CD4-positive, alpha-beta memory T cell (primary cell): Measurements from ENCODE around the gene RABL2A. TPM values are rescaled to one million over a fixed set of nuclear protein-coding genes. Genes with fewer than 3 reads are reported as not detected.
"Not testable (repeated sequence)": the region's sequence is repeated elsewhere in the genome, so short reads cannot be mapped to it uniquely, and the experiment has no call there.

Experiments used
- CTCF ChIA-PET: fragments of 350-600 bp; sonication (Branson Sonifier 250); formaldehyde crosslinking; loops from one replicate; lab custom pipeline; 2021; ENCODE audit warnings: inconsistent platforms; ENCODE audit not compliant: partially characterized antibody; lab: Charles Lee
- POLR2A ChIA-PET: fragments of 350-600 bp; sonication (Branson Sonifier 250); formaldehyde crosslinking; loops from one replicate; lab custom pipeline; 2021; ENCODE audit not compliant: partially characterized antibody; lab: Charles Lee
- DNase-seq, 5 donors: peaks; one replicate each; pipeline versions ENCODE4 v3.0.0 to v3.0.0-alpha.2; 2020 to 2022; ENCODE audit warnings: mixed read lengths in 1 of 5
- H3K27ac ChIP-seq: one replicate; pipeline ENCODE4 v1.7.0; 2013; ENCODE audit warnings: low read depth, low read length
- H3K27me3 ChIP-seq: 2 replicates; pipeline ENCODE4 v1.7.0; 2013; ENCODE audit warnings: mild to moderate bottlenecking, low read length, moderate library complexity; ENCODE audit not compliant: insufficient read depth
- H3K36me3 ChIP-seq: 2 replicates; pipeline ENCODE4 v1.7.0; 2013; ENCODE audit warnings: mild to moderate bottlenecking, low read length, moderate library complexity; ENCODE audit not compliant: insufficient read depth
- H3K4me1 ChIP-seq: 2 replicates; pipeline ENCODE4 v1.7.0; 2013; ENCODE audit warnings: mild to moderate bottlenecking, low read length, moderate library complexity; ENCODE audit not compliant: insufficient read depth
- H3K4me3 ChIP-seq, 2 donors: one replicate each; pipeline ENCODE4 v1.7.0; 2013; ENCODE audit warnings: low read length in 2 of 2, mild to moderate bottlenecking in 1 of 2
- H3K9me3 ChIP-seq, 2 donors: one replicate each; pipeline ENCODE4 v1.7.0; 2013; ENCODE audit warnings: low read length in 2 of 2, control low read depth in 1 of 2; ENCODE audit not compliant: control insufficient read depth in 1 of 2
- H3K27ac Mint-ChIP-seq, 7 donors: one replicate each; pipeline ENCODE4 v1.8.0; 2020 to 2021; ENCODE audit warnings: mixed read lengths in 7 of 7, mild to moderate bottlenecking in 6 of 7, inconsistent platforms in 3 of 7, moderate library complexity in 3 of 7
- H3K27me3 Mint-ChIP-seq, 2 donors: one replicate each; pipeline ENCODE4 v1.8.0; 2020 to 2021; ENCODE audit warnings: mixed read lengths in 2 of 2
- H3K36me3 Mint-ChIP-seq, 2 donors: one replicate each; pipeline ENCODE4 v1.8.0; 2020 to 2021; ENCODE audit warnings: mixed read lengths in 2 of 2, inconsistent platforms in 1 of 2, mild to moderate bottlenecking in 1 of 2
- H3K4me1 Mint-ChIP-seq, 4 donors: one replicate each; pipeline ENCODE4 v1.8.0; 2020 to 2021; ENCODE audit warnings: mixed read lengths in 4 of 4, mild to moderate bottlenecking in 1 of 4
- H3K4me3 Mint-ChIP-seq, 8 donors: one replicate each; pipeline ENCODE4 v1.8.0; 2020 to 2021; ENCODE audit warnings: mixed read lengths in 8 of 8, mild to moderate bottlenecking in 7 of 8, moderate library complexity in 6 of 8, inconsistent platforms in 3 of 8
- H3K9me3 Mint-ChIP-seq, 8 donors: one replicate each; pipeline ENCODE4 v1.8.0; 2020 to 2021; ENCODE audit warnings: mixed read lengths in 8 of 8, mild to moderate bottlenecking in 5 of 8, inconsistent platforms in 3 of 8, moderate library complexity in 1 of 8
- intact Hi-C: fragments of 100-400 bp; cut with micrococcal nuclease; formaldehyde crosslinking; loops from one replicate; pipeline ENCODE4 v1.15.1; 2023
- polyA plus RNA-seq, 2 donors: library from polyadenylated mRNA; unstranded; fragments of 300-500 nt; fragmentation: Illumina TruSeq; gene quantifications; one replicate each; pipeline ENCODE4 v1.2.3, GENCODE V29; 2021
- total RNA-seq, 2 experiments: library from RNA; stranded (reverse); gene quantifications; one replicate each; pipeline ENCODE4 v1.2.3, GENCODE V29; 2021

Gene RABL2A
- 10 to 100 TPM; 46.5 to 47.3 TPM for total RNA-seq
- 10 to 100 TPM in 1 of 2 donors, 1 to 10 TPM in 1; 10.0 to 10.6 TPM for polyA plus RNA-seq

DNA sequence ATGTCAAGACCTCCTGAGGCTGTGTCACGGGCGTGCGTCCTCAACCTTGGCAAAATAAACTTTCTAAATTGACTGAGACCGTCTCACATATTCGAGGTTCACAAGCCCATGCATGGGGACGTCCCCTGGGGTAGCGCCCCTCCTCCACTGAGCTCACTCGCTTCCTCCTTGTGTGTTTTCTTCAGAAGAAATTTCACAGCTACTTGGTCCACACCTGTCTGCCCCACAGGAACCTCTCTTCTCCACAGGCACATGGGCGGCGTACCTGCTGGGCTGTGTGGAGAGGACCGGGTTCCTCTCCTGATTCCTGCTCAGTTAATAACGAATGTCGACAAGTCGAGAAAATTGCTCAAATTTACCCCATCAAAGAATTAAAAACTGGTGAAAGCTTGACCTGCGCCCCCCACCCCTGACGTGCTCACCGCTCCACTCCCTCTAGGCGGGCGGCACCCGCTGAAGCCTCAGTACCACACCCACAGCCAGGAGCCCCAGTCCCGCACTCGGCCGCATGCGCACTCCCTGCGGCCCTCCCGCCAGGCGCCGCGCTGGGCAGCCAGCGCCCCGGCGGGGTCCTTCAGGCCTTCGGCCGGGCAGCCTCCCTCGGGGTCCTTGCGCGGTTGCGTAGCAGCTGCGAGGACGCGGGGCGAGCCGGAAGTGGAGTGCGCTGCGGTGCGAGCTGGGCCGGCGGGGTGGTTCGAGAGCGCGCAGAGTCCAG lies at the start of gene RABL2A:
Gene RABL2A, plus strand, starts transcription at position 651 of the 715 bp plus-strand sequence. CDS start 1,341 bp downstream, outside the sequence.
- H3K27ac Mint-ChIP-seq: peak within 1 kb of the TSS; percentile 80 to 93 (median 87)
- H3K27me3 ChIP-seq, intact Hi-C loops, CTCF ChIA-PET, H3K9me3 Mint-ChIP-seq, H3K4me1 ChIP-seq, H3K36me3 ChIP-seq, H3K27me3 Mint-ChIP-seq, H3K27ac ChIP-seq, H3K9me3 ChIP-seq, H3K36me3 Mint-ChIP-seq, POLR2A ChIA-PET: not testable (repeated sequence)
- H3K4me3 ChIP-seq: peak within 1 kb of the TSS in 1 of 2 donors; percentile 46
- H3K4me1 Mint-ChIP-seq: peaks cover 5 to 27% (median 6%) of the 10 kb centered on the region in 4 donors
- peak within 1 kb of the TSS; percentile 83 to 91 (median 88) for H3K4me3 Mint-ChIP-seq
- DNase-seq: peak; percentile 79 to 94 (median 90)

GRCh38 chr2:113578508-113578907 lies 48.6 kb upstream of the RABL2A start:
- peaks cover 6 to 13% (median 9%) of the 10 kb centered on the region in 4 donors for H3K4me1 Mint-ChIP-seq
- H3K36me3 ChIP-seq, H3K9me3 Mint-ChIP-seq, H3K4me1 ChIP-seq, H3K9me3 ChIP-seq, H3K4me3 ChIP-seq, H3K4me3 Mint-ChIP-seq, DNase-seq, H3K27ac ChIP-seq, H3K27ac Mint-ChIP-seq, POLR2A ChIA-PET, H3K27me3 ChIP-seq, H3K36me3 Mint-ChIP-seq, intact Hi-C loops, H3K27me3 Mint-ChIP-seq, CTCF ChIA-PET: not testable (repeated sequence)

GRCh38 chr2:113582473-113582872 lies 44.6 kb upstream of the RABL2A start:
- H3K36me3 ChIP-seq, CTCF ChIA-PET, H3K36me3 Mint-ChIP-seq, H3K27me3 ChIP-seq, H3K9me3 Mint-ChIP-seq, intact Hi-C loops, H3K27me3 Mint-ChIP-seq, H3K27ac ChIP-seq, POLR2A ChIA-PET, DNase-seq, H3K4me3 ChIP-seq, H3K9me3 ChIP-seq: not testable (repeated sequence)
- peak overlapping the region in 7 of 8 donors; percentile 36 to 78 (median 70) for H3K4me3 Mint-ChIP-seq
- H3K4me1 Mint-ChIP-seq: peaks cover 16 to 33% (median 23%) of the 10 kb centered on the region in 4 donors
- peak overlapping the region in 3 of 7 donors; percentile 1 to 74 (median 62) for H3K27ac Mint-ChIP-seq
- peaks cover 14% of the 10 kb centered on the region for H3K4me1 ChIP-seq

- H3K27me3 Mint-ChIP-seq, intact Hi-C loops, H3K36me3 Mint-ChIP-seq, H3K27me3 ChIP-seq, H3K9me3 ChIP-seq, H3K36me3 ChIP-seq, H3K9me3 Mint-ChIP-seq: not testable (repeated sequence)
- POLR2A ChIA-PET: interaction anchor here (1.2 to 1.7 kb wide), 2 partner anchors 21 to 173 kb away, joined by 5 read pairs; partner anchors contain the start of gene SLC35F5
- CTCF ChIA-PET: interaction anchor here (1.2 kb wide), 1 partner anchor 21 kb away, joined by 4 read pairs; no protein-coding TSS in a partner anchor
- H3K27ac Mint-ChIP-seq: peak overlapping the region; percentile 38 to 91 (median 81)
- DNase-seq: peak; percentile 76 to 84 (median 79)
- Histone ChIP-seq H3K4me3 (peak overlapping the region; percentile 61 to 73), H3K4me1 (peaks cover 14% of the 10 kb centered on the region), H3K27ac (peak overlapping the region; percentile 61)
- peaks cover 16 to 34% (median 25%) of the 10 kb centered on the region in 4 donors for H3K4me1 Mint-ChIP-seq
- H3K4me3 Mint-ChIP-seq: peak overlapping the region; percentile 75 to 96 (median 89)
Observed at GRCh38 chr2:113583521-113584225, 43.4 kb upstream of the RABL2A start.

GRCh38 chr2:113584311-113585092 lies 42.6 kb upstream of the RABL2A start:
- Mint-ChIP-seq H3K4me3 (peak overlapping the region; percentile 68 to 91 (median 82)), H3K4me1 (peaks cover 18 to 34% (median 25%) of the 10 kb centered on the region in 4 donors), H3K27ac (peak overlapping the region in 6 of 7 donors; percentile 25 to 79 (median 72))
- H3K4me1 ChIP-seq: peaks cover 14% of the 10 kb centered on the region
- H3K27me3 Mint-ChIP-seq, H3K27me3 ChIP-seq, H3K36me3 ChIP-seq, H3K9me3 Mint-ChIP-seq, H3K36me3 Mint-ChIP-seq, H3K9me3 ChIP-seq, intact Hi-C loops: not testable (repeated sequence)
- H3K4me3 ChIP-seq: peak overlapping the region in 1 of 2 donors; percentile 66
- CTCF ChIA-PET: interaction anchor here (1.2 kb wide), 1 partner anchor 20 kb away, joined by 4 read pairs; no protein-coding TSS in a partner anchor
- peak in 4 of 5 donors; percentile 21 to 29 (median 22) for DNase-seq
- POLR2A ChIA-PET: interaction anchor here (1.2 to 1.7 kb wide), 2 partner anchors 20 to 172 kb away, joined by 5 read pairs; partner anchors contain the start of gene SLC35F5
- H3K27ac ChIP-seq: peak overlapping the region; percentile 61

DNA sequence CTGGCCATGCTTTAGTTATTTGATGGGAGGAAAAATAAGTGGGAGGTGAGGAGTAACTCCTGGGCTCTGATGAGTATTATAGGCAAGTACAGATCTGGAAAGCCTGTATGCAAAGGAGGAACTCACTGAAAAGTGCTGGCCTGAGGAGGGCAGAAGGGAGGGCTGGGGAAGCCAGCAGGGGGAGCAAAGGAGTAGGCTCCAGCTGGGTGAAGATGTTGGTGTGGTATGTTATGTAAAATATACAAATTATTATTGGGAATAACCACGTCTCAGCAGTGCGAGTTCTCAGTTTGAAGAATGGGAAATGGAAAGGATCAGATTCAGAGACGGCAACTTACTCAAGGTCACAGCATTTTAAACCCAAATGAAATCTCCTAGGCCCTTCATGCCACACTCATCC lies 39.9 kb upstream of the RABL2A start:
- H3K4me3 Mint-ChIP-seq: peak overlapping the region in 2 of 8 donors; percentile 22 to 23

More for the DNA sequence above, 39.9 kb upstream of the RABL2A start:
- H3K9me3 Mint-ChIP-seq, H3K36me3 ChIP-seq, POLR2A ChIA-PET, H3K4me3 ChIP-seq, intact Hi-C loops, H3K27me3 Mint-ChIP-seq, H3K27me3 ChIP-seq, H3K9me3 ChIP-seq, H3K36me3 Mint-ChIP-seq, H3K27ac ChIP-seq: not testable (repeated sequence)
- DNase-seq: peak; percentile 45 to 58 (median 53)
- H3K4me1 ChIP-seq: peaks cover 22% of the 10 kb centered on the region
- H3K27ac Mint-ChIP-seq: peak overlapping the region in 3 of 7 donors; percentile 20 to 69 (median 56)
- CTCF ChIA-PET: interaction anchor here (0.6 kb wide), 1 partner anchor 113 kb away, joined by 3 read pairs; no protein-coding TSS in a partner anchor
- peaks cover 20 to 42% (median 33%) of the 10 kb centered on the region in 4 donors for H3K4me1 Mint-ChIP-seq
